ENCODE results near the gene SH3BP5.
A peak's percentile ranks its signal among the peaks of the same experiment; 100 is the strongest.
"Not testable (repeated sequence)": the region's sequence is repeated elsewhere in the genome, so short reads cannot be mapped to it uniquely, and the experiment has no call there.

The SH3BP5 gene, protein sequence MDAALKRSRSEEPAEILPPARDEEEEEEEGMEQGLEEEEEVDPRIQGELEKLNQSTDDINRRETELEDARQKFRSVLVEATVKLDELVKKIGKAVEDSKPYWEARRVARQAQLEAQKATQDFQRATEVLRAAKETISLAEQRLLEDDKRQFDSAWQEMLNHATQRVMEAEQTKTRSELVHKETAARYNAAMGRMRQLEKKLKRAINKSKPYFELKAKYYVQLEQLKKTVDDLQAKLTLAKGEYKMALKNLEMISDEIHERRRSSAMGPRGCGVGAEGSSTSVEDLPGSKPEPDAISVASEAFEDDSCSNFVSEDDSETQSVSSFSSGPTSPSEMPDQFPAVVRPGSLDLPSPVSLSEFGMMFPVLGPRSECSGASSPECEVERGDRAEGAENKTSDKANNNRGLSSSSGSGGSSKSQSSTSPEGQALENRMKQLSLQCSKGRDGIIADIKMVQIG

DNA sequence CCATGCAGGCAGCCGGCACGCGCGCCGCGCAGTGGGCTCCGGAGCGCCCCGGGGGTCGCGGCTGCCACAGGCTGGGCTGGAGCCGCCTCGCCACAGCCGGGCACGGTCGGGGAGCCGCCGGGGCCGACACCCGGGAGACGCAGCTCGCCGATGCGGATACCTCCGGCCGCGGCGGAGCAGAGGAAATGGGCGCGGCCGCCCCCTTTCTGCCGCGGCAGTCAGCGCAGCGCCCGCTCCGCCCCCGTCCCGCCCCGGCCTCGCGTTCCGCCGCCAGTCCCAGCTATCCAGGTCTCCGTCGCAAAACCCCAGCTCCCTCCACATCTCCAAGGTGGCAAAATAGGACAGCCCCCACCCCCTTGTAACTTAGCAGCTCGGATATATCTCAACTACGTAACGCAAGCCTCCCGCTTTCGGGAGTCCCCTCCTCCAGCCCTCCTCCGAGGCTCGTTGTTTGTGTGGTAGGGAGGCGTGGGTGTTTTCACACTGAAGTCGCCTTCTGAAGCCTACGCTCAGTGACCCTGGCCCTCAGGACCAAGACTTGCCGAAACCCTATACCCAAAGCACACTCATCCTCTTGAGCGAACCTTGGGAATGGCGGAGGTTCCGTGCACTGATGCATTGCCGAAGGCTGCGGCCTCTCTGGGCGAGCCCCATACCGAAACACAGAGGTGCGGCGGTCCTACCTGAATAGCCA is at the start of gene SH3BP5:
Gene SH3BP5 (minus strand): TSS at position 182 of the 694 bp plus-strand sequence. CDS start 178 bp downstream, at position 4.
- peak; percentile 79 for DNase-seq (ENCODE audit: low spot score)

DNA sequence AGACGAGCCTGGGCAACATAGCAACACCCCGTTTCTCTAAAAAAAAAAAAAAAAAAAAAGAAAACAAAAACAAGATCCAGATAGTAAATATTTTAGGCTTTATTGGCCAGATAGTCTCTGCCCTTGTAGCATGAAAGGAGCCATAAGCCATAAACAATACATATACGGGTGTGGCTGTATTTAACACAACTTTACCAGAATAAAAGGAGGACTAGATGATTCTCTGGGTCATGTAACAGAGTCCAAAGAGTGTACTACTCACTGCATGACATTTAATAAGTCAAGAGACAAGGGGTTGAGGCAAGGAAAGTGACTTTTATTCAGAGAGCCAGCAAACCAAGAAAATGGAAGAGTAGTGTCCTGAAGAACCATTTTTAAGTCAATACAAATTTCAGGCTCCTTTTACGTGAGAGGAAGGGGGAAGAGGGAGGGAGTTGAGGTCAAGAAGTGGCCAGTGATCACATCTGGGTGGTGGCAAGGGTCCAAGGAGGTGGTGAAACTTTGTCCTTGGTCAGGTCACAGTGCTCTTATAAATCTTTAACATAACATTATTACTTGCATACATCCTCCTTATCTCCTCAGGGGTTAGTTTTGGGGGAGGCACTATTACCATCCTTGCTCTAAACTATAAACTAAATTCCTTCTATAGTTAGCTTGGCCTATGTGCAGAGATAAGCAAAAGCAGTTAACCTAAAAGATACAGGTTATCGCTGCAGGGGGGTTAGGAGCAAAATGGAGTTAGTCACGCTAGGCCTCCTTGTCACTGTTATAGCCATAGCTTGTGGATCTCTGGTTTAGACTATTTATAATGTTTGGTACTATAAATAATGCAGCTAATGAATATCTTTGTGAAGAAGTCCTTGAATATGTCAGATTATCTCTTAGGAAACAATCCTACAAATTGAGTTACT is 48.8 kb upstream of the SH3BP5 start:
- DNase-seq (ENCODE audit: low spot score): no peak

DNA sequence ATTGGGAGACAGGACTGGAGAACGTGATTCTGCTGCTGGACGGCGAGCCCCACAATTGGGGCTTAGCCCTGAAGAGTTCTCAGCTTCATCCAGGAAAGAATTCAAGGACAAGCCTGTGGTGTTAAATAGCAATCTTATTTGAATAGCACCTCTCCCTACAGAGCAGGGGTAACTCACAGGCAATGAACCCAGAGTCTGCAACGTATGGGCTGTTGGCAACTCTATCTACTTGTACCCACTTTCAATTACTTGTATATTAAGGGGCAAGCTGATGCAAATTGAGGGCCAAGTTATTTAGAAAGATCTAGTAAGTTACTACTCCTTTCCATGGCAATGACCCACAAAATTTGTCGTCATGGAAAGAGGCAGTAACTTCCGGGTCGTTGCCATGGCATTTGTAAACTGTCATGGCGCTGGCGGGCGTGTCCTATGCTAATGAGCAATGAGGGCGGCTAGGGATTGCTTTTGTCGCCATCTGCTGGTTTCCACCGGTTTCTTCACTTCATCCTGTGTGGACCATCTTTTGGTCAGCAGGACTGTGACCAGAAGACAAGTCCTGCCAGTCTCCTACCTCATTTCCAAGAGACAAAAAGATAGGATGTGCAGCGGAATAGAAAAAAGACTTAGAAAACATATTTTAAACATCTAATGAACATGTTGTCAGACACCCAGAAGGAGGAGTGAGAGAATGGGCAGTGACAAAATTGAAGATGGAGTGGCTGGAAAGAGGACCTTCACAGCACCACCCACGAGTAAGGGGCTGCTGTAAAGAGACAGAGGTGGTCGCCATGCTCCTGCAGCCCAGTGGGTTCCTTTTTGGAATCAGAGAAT is 45.8 kb upstream of the SH3BP5 start:
- DNase-seq (ENCODE audit: low spot score): peak; percentile 97

DNA sequence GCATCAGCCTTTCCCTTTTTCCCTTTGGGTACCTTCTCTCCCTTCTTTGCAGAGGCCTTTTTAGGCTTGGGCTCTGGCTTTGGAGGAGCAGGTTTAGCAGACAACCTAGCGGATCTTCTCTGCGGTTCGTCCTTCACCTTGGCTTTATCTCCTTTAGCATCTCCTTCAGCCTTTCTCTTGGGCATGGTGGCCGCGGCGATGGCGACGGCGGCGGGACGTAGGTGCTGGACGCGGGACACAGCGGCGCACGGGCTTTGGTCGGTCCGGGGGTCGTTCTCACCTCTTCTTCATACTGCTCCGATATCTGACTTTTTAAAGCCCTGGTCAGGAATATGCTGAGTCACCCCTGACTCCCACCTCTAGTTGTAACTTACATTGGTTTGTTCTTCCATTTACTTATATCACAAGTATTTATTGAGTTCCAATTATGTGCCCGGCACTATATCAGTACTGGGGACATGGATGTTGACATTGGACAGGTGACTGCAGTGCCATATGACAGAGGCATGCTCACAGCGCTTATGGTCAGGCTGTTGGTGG is 43.1 kb upstream of the SH3BP5 start:
- DNase-seq (ENCODE audit: low spot score): no peak

DNA sequence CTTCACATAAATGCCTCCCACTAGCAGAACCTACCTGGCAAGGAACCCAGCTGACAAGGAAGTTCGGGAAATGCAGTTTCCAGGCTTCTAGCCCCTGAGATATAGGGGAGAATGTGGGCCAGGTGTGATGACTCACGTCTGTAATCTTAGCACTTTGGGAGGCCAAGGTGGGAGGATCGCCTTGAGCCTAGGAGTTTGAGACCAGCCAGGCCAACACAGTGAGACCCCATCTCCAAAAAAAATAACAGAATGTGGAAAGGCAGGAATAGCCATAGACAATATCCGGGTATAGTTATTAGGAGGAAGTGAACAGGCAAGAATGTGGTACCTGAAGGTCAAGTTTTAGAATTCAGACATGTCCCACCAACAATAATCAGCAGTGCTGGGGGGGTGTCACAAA is 40.5 kb upstream of the SH3BP5 start:
- DNase-seq (ENCODE audit: low spot score): no peak

DNA sequence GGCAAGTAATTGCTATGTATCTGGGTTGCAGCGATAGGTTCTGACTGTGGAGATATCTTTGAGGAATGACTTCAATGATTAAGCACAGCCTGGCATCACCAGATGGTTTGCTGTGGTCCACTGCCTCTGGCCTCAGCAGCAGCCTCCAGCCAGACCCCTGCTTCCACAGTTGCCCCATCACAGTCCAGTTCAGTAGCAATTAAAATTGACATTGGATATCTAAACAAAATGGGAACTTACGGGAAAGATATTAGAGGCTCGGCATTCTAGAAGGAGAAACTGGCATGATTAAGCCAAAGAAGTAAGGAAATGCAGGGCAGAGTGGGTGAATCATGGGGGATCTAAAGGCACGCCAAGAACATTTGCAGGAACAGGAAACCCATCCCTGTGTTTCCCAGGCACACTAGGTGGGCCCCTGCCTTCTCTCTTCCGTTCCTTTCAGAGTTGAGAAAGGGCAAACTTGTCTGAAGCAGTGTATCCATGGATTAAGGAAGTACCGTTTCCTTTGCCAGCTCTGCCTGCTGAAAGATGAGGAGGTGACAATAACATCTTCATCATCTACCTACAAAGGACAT is 36.3 kb upstream of the SH3BP5 start:
- DNase-seq (ENCODE audit: low spot score): no peak

DNA sequence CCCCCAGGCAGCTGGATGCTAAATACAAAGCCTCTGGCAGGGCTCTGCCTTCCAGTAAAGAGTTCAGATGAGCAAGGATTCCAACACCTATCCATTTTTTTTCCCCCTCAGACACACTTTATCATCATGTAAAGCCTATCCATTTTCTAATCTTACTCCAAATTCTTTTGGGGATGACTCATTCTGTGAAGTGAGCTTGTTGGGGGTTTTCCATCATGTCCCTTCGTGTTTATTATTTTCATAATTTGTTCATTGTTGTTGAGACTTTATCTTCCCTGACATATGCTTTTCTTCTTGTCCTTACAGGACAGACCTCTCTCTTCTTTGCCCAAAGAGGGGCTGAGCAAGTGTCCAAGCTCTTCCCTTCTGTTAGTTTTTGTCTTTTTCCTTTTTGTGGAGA is 34.7 kb upstream of the SH3BP5 start:
- DNase-seq (ENCODE audit: low spot score): no peak

DNA sequence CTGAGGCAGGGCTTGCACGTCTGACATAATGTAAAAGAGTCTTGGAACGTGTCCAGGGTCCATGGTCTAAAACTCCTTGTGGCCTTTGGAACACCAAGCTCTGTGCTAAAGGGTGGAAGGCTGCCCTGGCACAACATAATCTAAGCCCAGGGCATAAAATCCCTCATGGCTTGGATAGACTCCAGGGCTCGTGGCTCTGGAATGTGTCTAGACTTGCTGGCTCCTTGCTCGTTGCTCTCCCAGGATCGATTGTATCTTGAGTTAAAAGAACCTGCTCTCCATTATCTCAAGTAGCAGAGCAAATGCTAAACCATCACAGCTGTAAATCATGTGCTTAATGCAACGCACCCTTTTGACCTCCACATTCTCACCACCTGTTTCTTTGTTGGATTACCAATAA is 31.7 kb upstream of the SH3BP5 start:
- not testable (repeated sequence) for DNase-seq (ENCODE audit: low spot score)

DNA sequence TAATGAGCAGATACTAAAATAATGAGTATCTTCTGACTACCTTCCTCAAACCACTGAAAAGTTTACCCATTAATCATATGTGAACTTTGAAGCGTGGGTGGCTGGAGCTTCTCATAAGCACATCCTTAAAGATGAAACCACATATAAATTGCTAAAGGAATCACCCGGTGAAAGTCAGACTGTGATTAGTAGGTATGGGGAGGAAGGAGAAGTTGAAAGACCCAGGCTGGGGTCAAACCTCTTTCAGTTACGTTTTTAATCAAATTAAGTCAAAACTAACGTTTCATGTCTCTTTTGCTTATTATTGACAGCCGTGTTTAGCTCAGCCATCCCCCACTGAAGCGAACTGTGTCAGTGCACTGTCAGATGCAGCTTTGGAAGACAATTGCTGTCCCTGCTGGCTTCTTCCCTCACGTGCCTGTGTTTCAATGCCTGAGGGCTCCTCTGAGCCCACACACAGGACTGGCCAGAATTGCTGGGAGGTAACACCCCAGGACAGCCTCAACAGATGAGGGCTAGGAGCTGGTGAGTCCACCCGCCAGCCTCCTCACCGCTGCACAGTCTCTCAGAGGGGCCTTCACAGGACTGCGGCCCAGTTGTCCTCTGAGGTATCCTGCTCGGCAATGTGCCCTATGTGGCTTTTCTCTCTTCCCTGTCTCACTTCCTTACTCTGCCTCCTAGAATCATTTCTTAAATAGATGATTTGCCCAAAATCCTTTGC is 29.3 kb upstream of the SH3BP5 start:
- DNase-seq (ENCODE audit: low spot score): no peak

DNA sequence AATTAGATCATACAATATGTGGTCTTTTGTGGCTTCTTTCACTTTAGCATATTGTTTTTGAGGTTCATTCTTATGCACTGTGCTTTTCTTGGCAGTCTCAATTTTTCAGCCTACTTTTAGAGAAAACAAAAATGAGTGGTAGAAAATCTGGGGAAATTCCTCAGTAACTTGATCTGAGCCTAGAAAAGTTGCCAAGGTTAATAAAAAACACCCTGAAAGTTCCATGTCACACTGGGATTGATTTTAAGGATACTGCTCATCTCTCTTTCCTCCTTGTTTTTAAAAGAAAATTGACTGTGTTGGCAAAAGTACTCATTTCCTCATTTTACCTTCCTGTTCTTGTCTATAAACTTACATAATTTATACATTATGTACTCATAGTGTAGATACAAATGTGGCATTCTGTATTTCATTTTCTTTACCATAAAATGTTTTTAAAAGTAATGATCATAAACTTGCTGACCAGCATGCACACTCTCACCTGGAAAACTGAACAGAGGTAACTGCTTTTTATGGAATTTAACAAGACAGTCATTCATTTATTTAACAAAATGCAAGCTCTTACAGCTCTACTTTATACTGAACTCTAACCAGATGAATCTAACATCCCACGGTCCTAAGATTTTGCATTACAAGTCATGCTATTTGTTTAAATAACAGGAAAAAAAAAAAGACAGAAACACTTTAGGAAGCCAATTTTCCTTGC is 28.6 kb upstream of the SH3BP5 start:
- no peak for DNase-seq (ENCODE audit: low spot score)

DNA sequence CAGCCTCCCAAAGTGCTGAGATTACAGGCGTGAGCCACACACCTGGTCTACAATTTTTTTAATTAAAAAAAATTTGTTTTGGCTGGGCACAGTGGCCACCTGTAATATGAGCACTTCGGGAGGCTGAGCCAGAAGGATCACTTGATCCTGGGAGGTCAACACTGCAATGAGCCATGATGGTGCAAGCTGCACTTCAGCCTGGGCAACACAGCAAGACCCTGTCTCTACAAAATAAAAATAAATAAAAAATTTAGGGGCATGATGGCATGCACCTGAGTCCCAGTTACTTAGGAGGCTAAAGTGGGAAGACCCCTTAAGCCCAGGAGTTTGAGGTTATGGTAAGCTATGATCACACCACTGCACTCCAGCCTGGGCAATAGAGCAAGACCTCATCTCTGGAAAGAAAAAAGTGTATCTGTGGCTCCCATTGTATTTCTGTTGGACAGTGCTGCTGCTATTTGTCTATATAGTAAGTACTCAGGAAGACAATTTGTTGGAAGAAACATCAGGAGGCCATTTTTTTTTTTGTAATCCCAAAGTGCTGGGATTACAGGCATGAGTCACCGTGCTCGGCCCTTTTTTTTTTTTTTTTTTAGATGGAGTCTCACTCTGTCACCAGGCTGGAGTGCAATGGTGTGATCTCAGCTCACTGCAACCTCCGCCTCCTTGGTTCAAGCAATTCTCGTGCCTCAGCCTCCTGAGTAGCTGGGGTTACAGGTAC is 27.5 kb upstream of the SH3BP5 start:
- no peak for DNase-seq (ENCODE audit: low spot score)

DNA sequence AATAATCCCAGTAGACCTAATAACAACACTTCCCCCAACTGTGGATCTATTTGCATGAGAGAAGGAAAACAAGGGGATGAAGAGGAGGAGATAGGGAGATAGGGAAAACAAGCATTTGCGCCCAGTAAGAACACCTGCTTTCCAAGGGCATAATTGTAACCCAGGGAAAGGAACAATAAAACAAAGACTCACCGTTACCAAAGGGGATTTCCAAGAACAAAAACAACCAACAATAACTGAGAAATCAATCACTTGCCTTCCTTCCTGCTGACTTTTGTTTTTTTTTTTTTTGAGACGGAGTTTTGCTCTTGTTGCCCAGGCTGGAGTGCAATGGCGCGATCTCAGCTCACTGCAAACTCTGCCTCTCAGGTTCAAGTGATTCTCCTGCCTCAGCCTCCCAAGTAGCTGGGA is 24.3 kb upstream of the SH3BP5 start:
- DNase-seq (ENCODE audit: low spot score): not testable (repeated sequence)

DNA sequence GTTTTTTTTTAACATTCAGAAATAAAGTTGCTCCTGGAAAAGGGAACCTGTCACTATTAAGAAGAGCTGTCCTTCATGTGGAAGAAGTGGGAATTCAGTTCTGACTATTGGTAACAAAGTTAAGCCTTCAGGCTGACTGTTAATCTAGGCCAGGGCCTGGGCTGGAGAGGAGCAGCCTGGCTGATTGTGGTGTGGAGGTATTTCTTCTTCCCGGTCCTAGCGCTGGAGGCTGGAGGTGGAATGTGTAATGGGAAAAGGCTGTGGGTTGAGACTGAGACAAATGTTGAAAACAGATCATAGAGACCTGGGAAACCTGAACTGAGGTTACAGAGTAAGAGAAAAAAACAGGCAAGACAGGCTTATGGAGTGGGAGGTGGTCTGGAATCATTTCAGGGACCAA is 23.8 kb upstream of the SH3BP5 start:
- DNase-seq (ENCODE audit: low spot score): no peak

DNA sequence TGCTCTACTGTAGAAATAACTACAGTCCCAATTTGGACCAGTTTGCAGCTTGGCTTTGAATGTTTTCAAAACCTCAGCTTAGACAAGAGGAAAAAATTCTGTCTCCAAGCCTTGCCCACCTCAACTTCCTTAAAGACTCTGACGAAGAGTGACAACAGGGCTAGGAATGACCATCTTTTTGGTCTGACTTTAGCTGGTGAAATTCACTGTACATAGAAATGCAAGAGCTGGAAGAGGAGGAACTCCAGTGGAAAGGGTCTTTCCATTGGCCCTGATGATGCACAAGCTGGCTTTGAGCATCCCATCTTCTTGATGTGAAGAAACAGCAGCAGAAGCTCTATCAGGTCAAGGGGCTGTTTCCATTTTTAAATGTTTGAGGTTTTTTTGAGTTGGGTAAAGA is 22.7 kb upstream of the SH3BP5 start:
- no peak for DNase-seq (ENCODE audit: low spot score)

DNA sequence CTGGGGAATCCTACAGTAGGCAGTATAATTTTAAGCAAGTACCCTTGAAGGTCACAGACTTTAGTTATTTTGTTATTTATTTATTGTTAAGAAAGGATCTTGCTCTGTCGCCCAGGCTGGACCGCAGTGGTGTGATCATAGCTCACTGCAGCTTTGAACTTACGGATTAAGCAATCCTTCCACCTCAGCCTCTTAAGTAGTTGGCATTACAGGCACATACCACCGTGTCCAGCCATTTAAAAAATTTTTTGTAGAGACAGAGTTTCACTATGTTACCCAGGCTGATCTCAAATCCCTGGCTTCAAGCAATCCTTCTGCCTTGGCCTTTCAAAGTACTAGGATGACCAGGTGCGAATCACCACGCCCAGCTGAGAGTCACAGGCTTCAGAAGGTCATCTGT is 22.1 kb upstream of the SH3BP5 start:
- no peak for DNase-seq (ENCODE audit: low spot score)

DNA sequence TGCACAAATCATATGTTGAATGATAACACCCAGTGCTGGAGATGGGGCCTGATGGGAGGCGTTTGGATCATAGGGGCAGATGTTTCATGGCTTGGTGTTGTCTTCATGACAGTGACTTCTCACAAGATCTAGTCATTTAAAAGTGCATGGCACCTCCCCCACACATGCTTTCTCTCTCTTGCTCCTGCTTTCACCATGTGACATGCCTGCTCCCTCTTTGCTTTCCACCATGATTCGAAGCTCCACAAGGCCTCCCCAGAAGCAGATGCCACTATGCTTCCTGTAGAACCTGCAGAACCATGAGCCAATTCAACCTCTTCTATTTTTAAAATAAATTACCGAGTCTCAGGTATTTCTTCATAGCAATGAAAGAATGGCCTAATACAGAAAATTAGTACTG is 17.8 kb upstream of the SH3BP5 start:
- no peak for DNase-seq (ENCODE audit: low spot score)

DNA sequence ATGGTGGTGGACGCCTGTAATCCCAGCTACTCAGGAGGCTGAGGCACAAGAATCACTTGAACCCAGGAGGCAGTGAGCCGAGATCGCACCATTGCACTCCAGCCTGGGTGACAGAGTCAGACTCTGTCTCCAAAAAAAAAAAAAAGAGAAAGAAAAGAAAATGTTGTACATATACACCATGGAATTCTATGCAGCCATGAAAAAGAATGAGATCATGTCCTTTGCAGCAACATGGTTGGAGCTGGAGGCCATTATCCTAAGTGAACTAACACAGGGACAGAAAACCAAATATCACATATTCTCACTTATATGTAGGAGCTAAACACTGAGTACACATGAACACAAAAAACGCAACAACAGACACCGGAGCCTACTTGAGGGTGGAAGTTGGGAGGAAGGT is 17.1 kb upstream of the SH3BP5 start:
- DNase-seq (ENCODE audit: low spot score): not testable (repeated sequence)

DNA sequence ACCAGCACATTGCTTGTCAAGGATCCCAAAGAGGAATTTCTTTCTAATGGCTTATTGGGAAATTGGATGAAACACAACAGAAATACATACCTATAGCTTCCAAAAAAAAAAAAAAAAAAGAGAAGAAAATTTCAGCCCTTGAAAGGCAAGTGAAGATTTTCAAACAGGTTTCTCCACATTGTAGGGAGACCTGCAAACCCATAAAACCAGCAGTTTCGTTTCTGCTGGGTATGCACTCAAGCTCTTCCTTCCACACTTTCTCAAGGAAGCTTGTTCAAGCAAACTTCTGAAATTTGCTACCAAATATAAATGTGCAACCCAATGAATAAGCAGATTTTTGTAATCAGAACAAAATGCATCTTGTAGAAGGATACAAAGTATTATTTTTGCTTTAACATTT is 15.9 kb upstream of the SH3BP5 start:
- no peak for DNase-seq (ENCODE audit: low spot score)

DNA sequence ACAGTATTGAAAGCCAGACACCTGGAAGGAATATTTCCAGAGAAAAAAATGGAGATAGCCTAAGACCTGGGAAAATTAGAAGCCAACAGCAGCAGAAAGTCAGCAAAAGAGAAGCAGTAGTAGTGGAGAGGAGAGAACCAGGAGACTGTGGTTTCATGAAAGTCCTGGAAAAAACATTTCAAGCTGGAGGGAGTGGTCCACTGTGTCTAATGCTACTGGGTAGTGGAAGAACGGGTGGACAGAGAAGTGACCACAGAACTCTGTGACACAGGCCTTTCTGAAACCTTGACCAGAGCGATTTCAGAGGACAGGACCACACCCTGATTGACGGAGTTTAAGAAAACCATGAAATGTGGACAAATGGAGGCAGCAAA is 15.3 kb upstream of the SH3BP5 start:
- no peak for DNase-seq (ENCODE audit: low spot score)
